Kidney epithelial cell (primary cell): ENCODE results near the gene CELA2B. TPM values are rescaled to one million over a fixed set of nuclear protein-coding genes. Genes with fewer than 3 reads are reported as not detected.
A peak's percentile ranks its signal among the peaks of the same experiment; 100 is the strongest.
"Not testable (repeated sequence)": the region's sequence is repeated elsewhere in the genome, so short reads cannot be mapped to it uniquely, and the experiment has no call there.

Source experiments
- DNase-seq: peaks from one replicate; pipeline ENCODE4 v3.0.0-alpha.2; 2010; ENCODE audit warnings: low read depth
- H3K27me3 ChIP-seq: 2 replicates; pipeline ENCODE4 v1.6.0; 2011; ENCODE audit warnings: low read length; ENCODE audit not compliant: control insufficient read depth, insufficient read depth
- H3K36me3 ChIP-seq: 2 replicates; pipeline ENCODE4 v1.5.1; 2011; ENCODE audit warnings: low read length; ENCODE audit not compliant: control insufficient read depth, insufficient read depth
- H3K4me3 ChIP-seq: 2 replicates; pipeline ENCODE4 v1.5.1; 2011; ENCODE audit warnings: low read depth, mild to moderate bottlenecking, control low read depth, low read length
- total RNA-seq: library from RNA; depleted of rRNA; stranded (reverse); fragments of >200 nt; gene quantifications from 2 replicates; pipeline ENCODE4 v1.2.3, GENCODE V29; 2015
- TF ChIP-seq, protein P1 (sequence below): IDR thresholded peaks from 2 replicates; pipeline ENCODE4 v1.5.1; 2011; ENCODE audit warnings: mild to moderate bottlenecking, moderate library complexity, low read length, control low read depth, inconsistent platforms; ENCODE audit not compliant: insufficient read depth, poor library complexity, severe bottlenecking

The CELA2B gene
- total RNA-seq, 1 donor from 2014 or later = not detected

DNA sequence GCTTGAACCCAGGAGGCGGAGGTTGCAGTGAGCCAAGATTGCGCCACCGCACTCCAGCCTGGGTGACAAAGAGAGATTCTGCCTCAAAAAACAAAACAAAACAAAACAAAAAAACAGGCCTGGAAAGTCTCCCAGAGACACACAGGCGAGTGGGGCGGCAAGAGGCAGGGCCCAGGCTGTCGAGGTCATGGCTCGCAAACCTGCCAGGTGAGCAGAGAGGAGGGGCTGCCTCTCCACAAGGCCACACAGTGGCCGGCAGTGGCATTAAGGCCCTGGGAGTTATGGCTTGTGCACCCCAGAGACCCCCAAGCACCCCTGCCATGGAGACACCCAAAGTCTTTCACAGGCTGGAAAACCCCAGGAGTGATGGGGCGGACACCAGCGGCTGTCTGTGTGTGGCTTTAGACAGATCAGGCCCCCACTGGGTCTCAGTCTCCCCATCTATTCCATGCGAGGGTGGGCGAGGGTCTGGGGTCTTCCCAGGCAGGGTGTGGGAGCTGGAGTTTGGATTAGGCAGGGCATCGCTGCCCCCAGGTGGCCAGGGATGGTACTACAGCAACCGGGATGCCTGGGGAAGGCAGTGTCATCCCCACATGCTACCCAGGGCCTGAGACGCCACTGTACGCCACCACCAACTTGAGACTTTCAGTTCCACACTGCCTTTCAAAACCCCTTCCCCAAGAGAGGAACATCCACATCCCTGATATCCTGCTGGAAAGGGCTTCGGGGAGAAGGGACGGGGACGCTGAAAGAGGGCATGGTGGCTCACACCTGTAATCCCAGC is 44.9 kb upstream of the CELA2B start:
- no peak for DNase-seq
- Histone ChIP-seq H3K4me3 (no peak overlapping the region), H3K27me3 (no peaks in the 10 kb centered on the region), H3K36me3 (peaks cover 1% of the 10 kb centered on the region)
- TF ChIP-seq, protein P1, sequence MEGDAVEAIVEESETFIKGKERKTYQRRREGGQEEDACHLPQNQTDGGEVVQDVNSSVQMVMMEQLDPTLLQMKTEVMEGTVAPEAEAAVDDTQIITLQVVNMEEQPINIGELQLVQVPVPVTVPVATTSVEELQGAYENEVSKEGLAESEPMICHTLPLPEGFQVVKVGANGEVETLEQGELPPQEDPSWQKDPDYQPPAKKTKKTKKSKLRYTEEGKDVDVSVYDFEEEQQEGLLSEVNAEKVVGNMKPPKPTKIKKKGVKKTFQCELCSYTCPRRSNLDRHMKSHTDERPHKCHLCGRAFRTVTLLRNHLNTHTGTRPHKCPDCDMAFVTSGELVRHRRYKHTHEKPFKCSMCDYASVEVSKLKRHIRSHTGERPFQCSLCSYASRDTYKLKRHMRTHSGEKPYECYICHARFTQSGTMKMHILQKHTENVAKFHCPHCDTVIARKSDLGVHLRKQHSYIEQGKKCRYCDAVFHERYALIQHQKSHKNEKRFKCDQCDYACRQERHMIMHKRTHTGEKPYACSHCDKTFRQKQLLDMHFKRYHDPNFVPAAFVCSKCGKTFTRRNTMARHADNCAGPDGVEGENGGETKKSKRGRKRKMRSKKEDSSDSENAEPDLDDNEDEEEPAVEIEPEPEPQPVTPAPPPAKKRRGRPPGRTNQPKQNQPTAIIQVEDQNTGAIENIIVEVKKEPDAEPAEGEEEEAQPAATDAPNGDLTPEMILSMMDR = peak; percentile 93

- peaks cover 1% of the 10 kb centered on the region for H3K36me3 ChIP-seq
- TF ChIP-seq, protein P1 = no peak
Observed at GRCh38 chr1:15431571-15431948, 44.3 kb upstream of the CELA2B start.

GRCh38 chr1:15432324-15432723 is 43.6 kb upstream of the CELA2B start:
- DNase-seq = no peak
- peaks cover 1% of the 10 kb centered on the region for H3K36me3 ChIP-seq
- H3K4me3 ChIP-seq = no peak overlapping the region
- TF ChIP-seq, protein P1 = no peak
- H3K27me3 ChIP-seq = no peaks in the 10 kb centered on the region

More at GRCh38 chr1:15431571-15431948, 44.3 kb upstream of the CELA2B start:
- DNase-seq = no peak
- H3K27me3 ChIP-seq = no peaks in the 10 kb centered on the region
- H3K4me3 ChIP-seq = no peak overlapping the region

- TF ChIP-seq, protein P1 = no peak
- DNase-seq = no peak
Observed at GRCh38 chr1:15433471-15433870, 42.4 kb upstream of the CELA2B start.

GRCh38 chr1:15434739-15435138 is 41.2 kb upstream of the CELA2B start:
- DNase-seq, H3K36me3 ChIP-seq, H3K27me3 ChIP-seq, H3K4me3 ChIP-seq: not testable (repeated sequence)

More at GRCh38 chr1:15433471-15433870, 42.4 kb upstream of the CELA2B start:
- Histone ChIP-seq H3K36me3 (no peaks in the 10 kb centered on the region), H3K27me3 (no peaks in the 10 kb centered on the region), H3K4me3 (no peak overlapping the region)

GRCh38 chr1:15435239-15436077 is 40.4 kb upstream of the CELA2B start:
- DNase-seq = no peak
- H3K27me3 ChIP-seq = no peaks in the 10 kb centered on the region
- TF ChIP-seq, protein P1 = no peak
- H3K4me3 ChIP-seq = no peak overlapping the region
- no peaks in the 10 kb centered on the region for H3K36me3 ChIP-seq
